ENCODE measurements around the gene HSFY1. TPM values are rescaled to one million over a fixed set of nuclear protein-coding genes. Genes with fewer than 3 reads are reported as not detected.
"Not testable (repeated sequence)": the region's sequence is repeated elsewhere in the genome, so short reads cannot be mapped to it uniquely, and the experiment has no call there.

The HSFY1 gene, protein sequence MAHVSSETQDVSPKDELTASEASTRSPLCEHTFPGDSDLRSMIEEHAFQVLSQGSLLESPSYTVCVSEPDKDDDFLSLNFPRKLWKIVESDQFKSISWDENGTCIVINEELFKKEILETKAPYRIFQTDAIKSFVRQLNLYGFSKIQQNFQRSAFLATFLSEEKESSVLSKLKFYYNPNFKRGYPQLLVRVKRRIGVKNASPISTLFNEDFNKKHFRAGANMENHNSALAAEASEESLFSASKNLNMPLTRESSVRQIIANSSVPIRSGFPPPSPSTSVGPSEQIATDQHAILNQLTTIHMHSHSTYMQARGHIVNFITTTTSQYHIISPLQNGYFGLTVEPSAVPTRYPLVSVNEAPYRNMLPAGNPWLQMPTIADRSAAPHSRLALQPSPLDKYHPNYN
- not detected for polyA plus RNA-seq (ENCODE audit: low read depth in 6 of 6)

DNA sequence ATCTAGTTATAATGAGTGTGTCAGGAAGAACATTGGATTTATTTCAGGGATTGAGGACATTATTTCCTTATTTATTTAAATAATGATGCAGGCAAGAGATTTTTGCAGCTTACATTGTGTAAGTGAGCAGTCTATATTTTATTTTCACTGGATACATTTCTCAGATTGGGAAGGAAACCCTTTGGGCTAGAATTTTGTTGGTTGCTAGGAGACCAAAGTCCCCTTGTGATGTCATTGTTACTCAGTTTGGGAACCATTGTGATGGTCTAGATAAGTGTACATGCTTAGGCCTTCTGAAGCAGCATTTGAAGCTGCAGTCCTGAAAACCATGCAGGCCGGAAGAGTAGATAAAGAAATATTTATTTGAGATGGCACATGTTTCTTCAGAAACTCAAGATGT, at the start of gene HSFY1:
Gene HSFY1, plus strand, starts transcription at position 301 of the 400 bp plus-strand sequence. Its CDS starts 68 bp downstream, at position 369.
- not testable (repeated sequence) for H3K27me3 Mint-ChIP-seq; H3K9me3 Mint-ChIP-seq; H3K4me1 Mint-ChIP-seq; ATAC-seq (ENCODE audit: low read depth in 2 of 2); H3K4me3 Mint-ChIP-seq; H3K36me3 Mint-ChIP-seq; DNase-seq; H3K27ac Mint-ChIP-seq

DNA sequence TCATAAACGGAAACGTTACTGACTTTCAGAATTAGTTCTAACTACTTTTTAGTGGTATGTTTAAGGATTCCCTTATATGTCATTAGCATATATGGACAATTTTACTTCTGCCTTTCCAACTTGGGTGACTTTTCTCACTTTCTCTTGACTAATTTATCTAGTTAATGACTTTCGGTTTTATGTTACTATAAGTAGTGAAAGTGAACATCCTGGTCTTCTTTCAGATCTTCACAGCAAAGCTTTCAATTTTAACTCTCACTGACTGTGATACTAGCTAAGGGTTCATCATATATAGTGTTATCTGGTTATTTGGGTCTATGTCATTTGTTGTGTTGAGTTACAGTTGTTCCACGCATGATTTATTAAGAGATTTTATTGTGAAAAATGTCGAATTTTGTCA, 42.3 kb upstream of the HSFY1 start:
- not testable (repeated sequence) for H3K27ac Mint-ChIP-seq; ATAC-seq (ENCODE audit: low read depth in 2 of 2); H3K27me3 Mint-ChIP-seq; H3K4me1 Mint-ChIP-seq; H3K36me3 Mint-ChIP-seq; DNase-seq; H3K4me3 Mint-ChIP-seq; H3K9me3 Mint-ChIP-seq

DNA sequence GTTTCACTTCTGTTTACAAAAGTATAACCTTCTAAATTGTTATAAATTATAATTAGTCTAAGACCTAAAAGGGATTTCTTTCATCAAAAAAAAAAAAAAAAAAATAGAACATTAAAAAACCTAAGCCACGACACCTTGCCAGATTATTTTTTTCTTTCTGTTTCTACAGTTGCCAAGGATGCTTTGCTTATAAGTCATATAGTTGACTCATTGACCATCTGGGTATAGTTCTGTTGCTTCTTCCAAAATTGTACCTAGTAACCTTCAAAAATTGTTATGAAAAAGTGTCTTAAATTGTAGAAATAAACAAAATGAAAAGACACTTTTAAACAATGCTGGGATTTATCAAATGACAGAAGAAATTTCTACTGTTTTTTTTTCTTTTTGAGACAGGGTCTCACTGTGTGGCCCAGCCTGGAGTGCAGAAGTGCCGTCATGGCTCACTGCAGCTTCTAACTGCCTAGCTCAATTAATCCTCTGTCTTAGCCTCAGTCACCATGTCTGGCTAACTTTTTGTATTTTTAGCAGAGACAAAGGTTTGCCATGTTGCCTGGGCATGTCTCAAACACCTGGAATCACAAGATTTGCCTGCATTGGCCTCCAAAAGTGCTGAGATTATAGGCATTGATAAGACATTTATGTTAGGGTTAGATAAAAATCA, 15.4 kb upstream of the HSFY1 start:
- not testable (repeated sequence) for H3K4me1 Mint-ChIP-seq; DNase-seq; H3K27ac Mint-ChIP-seq; H3K4me3 Mint-ChIP-seq; H3K9me3 Mint-ChIP-seq; ATAC-seq (ENCODE audit: low read depth in 2 of 2); H3K27me3 Mint-ChIP-seq; H3K36me3 Mint-ChIP-seq

DNA sequence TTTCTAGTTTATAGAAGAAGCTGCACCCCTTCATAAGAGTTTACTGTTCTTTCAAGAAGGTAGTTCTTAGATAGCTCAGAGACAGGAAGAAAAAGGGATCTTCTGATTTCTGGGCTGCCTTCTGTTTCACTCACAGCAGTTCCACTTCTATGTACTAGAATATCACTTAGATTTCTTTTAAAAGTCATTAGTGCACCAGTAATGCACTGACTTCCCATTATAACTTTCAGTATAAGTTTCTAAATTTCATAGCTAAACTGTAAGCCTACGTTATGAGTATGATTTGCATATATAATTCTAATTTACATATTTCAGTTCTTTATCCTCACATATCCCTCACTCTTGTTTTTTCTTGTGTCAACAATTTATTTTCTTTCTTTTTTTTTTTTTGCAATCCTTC, 7.6 kb upstream of the HSFY1 start:
- not testable (repeated sequence) for H3K9me3 Mint-ChIP-seq; H3K27ac Mint-ChIP-seq; H3K4me3 Mint-ChIP-seq; ATAC-seq (ENCODE audit: low read depth in 2 of 2); H3K27me3 Mint-ChIP-seq; H3K36me3 Mint-ChIP-seq; DNase-seq; H3K4me1 Mint-ChIP-seq

DNA sequence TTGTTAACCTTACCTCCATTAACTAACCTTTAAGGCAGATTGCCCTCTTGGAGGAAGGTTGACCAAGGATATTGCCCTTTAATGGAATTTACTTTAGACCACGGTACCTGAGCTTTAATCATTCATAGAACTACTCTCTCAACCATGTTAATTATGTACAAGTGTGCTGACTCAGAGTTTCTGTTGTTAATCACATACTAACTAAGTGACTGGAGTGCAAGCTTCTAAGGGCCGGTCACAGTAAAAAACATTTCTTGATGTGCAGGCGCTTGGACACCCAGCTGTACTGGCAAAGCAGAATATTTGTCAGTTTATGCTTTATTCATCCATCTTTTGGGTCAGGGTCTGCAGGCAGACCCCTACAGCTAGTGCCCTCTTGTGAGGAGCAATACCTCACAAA, 6.6 kb downstream of the HSFY1 start:
- H3K9me3 Mint-ChIP-seq; H3K36me3 Mint-ChIP-seq; DNase-seq; H3K27me3 Mint-ChIP-seq; H3K4me1 Mint-ChIP-seq; H3K27ac Mint-ChIP-seq; ATAC-seq (ENCODE audit: low read depth in 2 of 2); H3K4me3 Mint-ChIP-seq: not testable (repeated sequence)

DNA sequence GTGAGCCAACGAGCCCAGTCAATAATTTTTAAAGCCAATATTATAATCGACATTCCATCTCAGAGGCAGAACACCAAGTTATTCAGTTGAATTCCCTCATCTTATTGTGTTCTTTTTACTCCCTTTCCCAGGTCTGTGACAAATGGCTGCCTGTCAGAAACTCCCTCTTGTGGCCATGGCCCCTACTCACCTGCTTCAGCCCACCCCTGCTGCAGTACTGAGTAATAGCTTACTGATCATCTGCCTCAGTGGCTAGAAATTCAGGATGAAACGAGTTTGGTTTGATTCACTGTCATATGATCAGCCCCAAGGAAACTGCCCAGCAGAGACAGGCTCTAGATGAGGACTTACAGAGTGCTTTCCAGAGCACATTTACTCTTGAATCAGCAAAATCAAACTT, 19.4 kb downstream of the HSFY1 start:
- H3K9me3 Mint-ChIP-seq; H3K4me1 Mint-ChIP-seq; H3K27ac Mint-ChIP-seq; ATAC-seq (ENCODE audit: low read depth in 2 of 2); H3K27me3 Mint-ChIP-seq; H3K4me3 Mint-ChIP-seq; DNase-seq; H3K36me3 Mint-ChIP-seq: not testable (repeated sequence)

Other genes with a start within 250 kb of the HSFY1 start
- not detected for gene HSFY2, start 227.0 kb downstream of the HSFY1 start, polyA plus RNA-seq (ENCODE audit: low read depth in 6 of 6)